ENCODE measurements around the gene TCF4. TPM values are rescaled to one million over a fixed set of nuclear protein-coding genes. Genes with fewer than 3 reads are reported as not detected.

Gene TCF4
- total and polyA plus RNA-seq, 8 donors = 99.1 to 165 (median 138) TPM

DNA sequence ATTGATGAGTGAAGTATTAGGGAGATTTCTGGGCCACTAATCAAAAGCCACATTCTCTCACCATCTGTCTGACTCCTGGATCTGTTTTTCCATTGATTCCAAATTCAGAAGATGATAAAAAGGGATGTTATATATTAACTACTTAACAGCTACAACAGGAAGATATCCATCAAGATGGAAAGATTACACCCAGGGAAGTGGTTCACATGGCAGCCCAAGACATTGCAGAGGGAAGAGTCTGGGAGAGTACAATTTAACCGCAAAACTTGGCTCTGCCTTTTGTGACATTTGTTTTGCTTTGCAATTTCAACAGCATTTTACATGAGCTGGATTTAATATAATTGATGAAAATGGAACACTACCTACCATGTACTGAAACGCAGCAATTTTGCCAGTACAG lies 22.5 kb upstream of the TCF4 start:
- Histone ChIP-seq H3K27ac (no peak overlapping the region), H3K4me3 (no peak overlapping the region), H3K27me3 (no peaks in the 10 kb centered on the region), H3K36me3 (no peaks in the 10 kb centered on the region), H3K9me3 (peaks cover 0 to 4% of the 10 kb centered on the region in 2 donors), H3K4me1 (no peaks in the 10 kb centered on the region)
- DNase-seq (no peak), ATAC-seq (no peak)
- TF ChIP-seq, protein P1, sequence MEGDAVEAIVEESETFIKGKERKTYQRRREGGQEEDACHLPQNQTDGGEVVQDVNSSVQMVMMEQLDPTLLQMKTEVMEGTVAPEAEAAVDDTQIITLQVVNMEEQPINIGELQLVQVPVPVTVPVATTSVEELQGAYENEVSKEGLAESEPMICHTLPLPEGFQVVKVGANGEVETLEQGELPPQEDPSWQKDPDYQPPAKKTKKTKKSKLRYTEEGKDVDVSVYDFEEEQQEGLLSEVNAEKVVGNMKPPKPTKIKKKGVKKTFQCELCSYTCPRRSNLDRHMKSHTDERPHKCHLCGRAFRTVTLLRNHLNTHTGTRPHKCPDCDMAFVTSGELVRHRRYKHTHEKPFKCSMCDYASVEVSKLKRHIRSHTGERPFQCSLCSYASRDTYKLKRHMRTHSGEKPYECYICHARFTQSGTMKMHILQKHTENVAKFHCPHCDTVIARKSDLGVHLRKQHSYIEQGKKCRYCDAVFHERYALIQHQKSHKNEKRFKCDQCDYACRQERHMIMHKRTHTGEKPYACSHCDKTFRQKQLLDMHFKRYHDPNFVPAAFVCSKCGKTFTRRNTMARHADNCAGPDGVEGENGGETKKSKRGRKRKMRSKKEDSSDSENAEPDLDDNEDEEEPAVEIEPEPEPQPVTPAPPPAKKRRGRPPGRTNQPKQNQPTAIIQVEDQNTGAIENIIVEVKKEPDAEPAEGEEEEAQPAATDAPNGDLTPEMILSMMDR (IDR thresholded peaks at IDR 0.05) = no peak
- intact Hi-C loops (cut with DNase I) = no loop called here

DNA sequence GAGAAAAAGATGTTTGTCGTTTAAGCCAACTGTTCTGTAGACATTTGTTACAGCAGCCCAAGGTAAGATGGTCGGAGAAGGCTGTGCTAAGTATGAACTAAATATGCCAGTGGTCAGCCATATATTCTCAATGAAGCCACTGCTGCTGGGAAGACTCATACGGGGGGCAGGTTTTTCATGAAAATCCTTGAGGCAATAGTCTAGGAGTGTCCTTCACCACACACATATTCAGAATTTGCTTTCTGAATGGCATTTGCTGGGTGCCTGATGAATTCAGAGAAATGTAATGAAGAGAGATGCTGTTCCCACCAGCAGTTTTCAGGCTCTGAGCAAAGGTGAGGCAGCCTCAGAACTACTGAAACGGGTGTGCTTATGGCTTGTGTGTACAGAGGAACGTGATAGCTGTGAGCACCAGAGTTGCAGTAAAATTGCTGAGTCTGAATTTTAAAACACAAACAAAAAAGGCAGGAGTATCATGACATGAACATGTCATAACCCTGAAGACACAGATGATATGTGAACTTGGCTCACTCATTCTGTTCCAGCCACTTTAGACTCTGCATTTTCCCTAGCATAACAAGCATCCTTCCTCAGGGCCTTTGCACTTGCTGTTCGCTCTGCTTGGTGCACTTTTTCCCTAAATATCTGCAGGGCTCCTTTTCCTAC lies 21.3 kb upstream of the TCF4 start:
- TF ChIP-seq, protein P1 (IDR thresholded peaks at IDR 0.05) = no peak
- DNase-seq (no peak), ATAC-seq (no peak)
- H3K4me1 ChIP-seq = no peaks in the 10 kb centered on the region
- H3K9me3 ChIP-seq = peaks cover 0 to 3% of the 10 kb centered on the region in 2 donors
- no peaks in the 10 kb centered on the region for H3K27me3 ChIP-seq
- H3K27ac ChIP-seq = no peak overlapping the region
- H3K36me3 ChIP-seq = no peaks in the 10 kb centered on the region
- intact Hi-C loops (cut with DNase I) = no loop called here
- H3K4me3 ChIP-seq = no peak overlapping the region

DNA sequence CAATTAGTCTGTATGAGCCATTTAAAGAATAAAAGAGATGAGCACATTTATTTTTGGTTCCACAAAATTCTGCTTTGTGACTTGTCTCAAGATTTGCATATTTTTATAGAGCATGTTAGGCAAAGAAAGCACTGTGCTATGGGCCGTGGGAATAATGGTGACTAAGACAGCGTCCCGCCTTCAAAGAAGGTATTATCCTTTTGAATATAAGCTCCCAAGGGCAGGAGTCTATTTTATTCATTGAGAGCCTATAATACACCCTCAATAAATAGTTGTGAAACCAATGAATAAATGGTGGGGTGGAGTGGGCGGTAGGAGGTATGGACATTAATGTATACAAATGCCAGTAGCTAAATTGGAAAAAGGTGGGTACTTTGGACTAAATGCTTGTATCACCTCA lies 20.5 kb upstream of the TCF4 start:
- H3K4me1 ChIP-seq = no peaks in the 10 kb centered on the region
- H3K27ac ChIP-seq = no peak overlapping the region
- no peaks in the 10 kb centered on the region for H3K36me3 ChIP-seq
- ATAC-seq (no peak), DNase-seq (no peak)
- intact Hi-C loops (cut with DNase I) = no loop called here
- no peak overlapping the region for H3K4me3 ChIP-seq
- no peaks in the 10 kb centered on the region for H3K9me3 ChIP-seq
- no peaks in the 10 kb centered on the region for H3K27me3 ChIP-seq
- TF ChIP-seq, protein P1 (IDR thresholded peaks at IDR 0.05) = no peak

DNA sequence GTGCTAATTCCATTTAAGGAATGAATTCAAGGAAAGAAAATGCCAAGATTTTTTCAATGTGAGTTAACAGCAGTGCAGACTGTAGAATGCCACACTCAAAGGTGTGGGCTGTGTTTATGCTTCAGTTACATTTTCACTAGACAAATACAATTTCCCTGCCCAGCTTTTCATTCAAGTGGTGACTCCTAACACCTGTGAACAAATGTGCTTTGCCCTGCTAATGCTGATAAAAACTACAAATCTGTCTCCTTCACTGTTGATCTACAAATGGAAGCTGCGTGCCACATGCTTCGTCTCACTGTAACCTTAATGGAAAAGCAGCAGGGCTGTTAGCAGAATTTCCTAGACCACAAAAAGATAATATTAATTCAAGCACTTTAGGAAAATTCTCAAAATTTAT lies 19.8 kb upstream of the TCF4 start:
- H3K27me3 ChIP-seq = no peaks in the 10 kb centered on the region
- H3K9me3 ChIP-seq = no peaks in the 10 kb centered on the region
- no peak overlapping the region for H3K27ac ChIP-seq
- no peak for DNase-seq
- H3K4me1 ChIP-seq = no peaks in the 10 kb centered on the region
- H3K36me3 ChIP-seq = no peaks in the 10 kb centered on the region
- intact Hi-C loops (cut with DNase I) = no loop called here
- TF ChIP-seq, protein P1 (IDR thresholded peaks at IDR 0.05) = no peak
- no peak for ATAC-seq
- no peak overlapping the region for H3K4me3 ChIP-seq

DNA sequence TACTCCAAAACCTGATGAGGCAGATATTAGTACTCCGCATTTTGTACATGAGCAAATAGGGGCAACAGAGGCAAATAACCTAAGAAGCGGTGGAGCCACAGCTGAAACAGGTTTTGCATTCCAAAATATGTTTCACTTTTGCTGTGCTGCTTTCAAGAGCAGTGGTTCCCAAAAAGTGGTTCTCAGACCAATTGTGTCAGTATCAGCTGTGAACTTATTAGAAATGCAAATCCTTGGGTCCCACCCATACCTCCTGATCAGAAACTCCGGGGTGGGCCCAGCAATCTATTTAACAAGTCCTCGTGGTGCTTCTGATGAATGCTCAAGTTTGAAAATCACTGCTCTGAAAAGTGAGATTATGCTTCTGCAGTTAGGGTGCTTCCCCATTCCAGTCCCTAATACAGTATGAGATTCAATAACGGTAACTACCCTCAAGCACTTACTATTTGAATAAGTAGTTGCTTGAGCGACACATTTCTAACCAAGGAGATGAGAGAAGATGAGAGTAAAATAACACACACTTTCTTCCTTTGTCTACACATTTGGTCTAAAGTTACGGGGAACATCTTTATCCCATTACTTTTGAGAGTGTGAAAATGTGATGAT lies 17.8 kb upstream of the TCF4 start:
- TF ChIP-seq, protein P1 (IDR thresholded peaks at IDR 0.05) = no peak
- Histone ChIP-seq H3K4me3 (no peak overlapping the region), H3K27ac (no peak overlapping the region), H3K36me3 (no peaks in the 10 kb centered on the region), H3K9me3 (no peaks in the 10 kb centered on the region), H3K27me3 (no peaks in the 10 kb centered on the region), H3K4me1 (no peaks in the 10 kb centered on the region)
- DNase-seq (no peak), ATAC-seq (no peak)
- intact Hi-C loops (cut with DNase I) = no loop called here

All from left lung (tissue), 10 donors.